ENCODE data around the gene ARID5A.
A peak's percentile ranks its signal among the peaks of the same experiment; 100 is the strongest.

ARID5A gene

GRCh38 chr2:96539215-96539920 is 2.8 kb downstream of the ARID5A start:
- peak overlapping the region; percentile 94 for H3K27ac Mint-ChIP-seq
- H3K27me3 Mint-ChIP-seq, result no peaks in the 10 kb centered on the region
- peak overlapping the region; percentile 100 for H3K4me3 Mint-ChIP-seq
- peaks cover 37% of the 10 kb centered on the region for H3K36me3 Mint-ChIP-seq
- peaks cover 61% of the 10 kb centered on the region for H3K4me1 Mint-ChIP-seq
- no peak for ATAC-seq
- no peaks in the 10 kb centered on the region for H3K9me3 Mint-ChIP-seq

DNA sequence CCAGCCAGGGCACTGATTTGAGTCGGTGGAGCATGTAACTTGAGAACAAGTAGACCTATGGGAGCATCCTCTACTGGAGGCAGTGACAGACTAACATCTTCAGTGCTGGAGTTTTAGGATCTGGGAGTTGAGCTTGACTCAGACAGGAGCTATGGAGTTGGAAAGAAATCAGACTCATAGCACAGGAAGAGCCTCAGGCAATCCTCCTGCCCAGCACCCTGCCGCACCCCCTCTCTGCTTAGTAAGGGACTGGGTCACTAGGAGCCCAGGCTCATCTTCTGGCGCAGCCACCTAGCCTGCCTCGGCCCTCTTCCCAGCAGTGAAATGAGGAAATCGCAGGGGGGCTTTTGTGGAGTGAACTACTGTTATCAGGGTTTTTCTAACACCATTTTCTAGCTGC is 3.6 kb downstream of the ARID5A start:
- peak overlapping the region; percentile 94 for H3K27ac Mint-ChIP-seq
- ATAC-seq, result no peak
- peaks cover 61% of the 10 kb centered on the region for H3K4me1 Mint-ChIP-seq
- no peaks in the 10 kb centered on the region for H3K27me3 Mint-ChIP-seq
- H3K9me3 Mint-ChIP-seq, result no peaks in the 10 kb centered on the region
- peaks cover 43% of the 10 kb centered on the region for H3K36me3 Mint-ChIP-seq
- H3K4me3 Mint-ChIP-seq, result peak overlapping the region; percentile 69

DNA sequence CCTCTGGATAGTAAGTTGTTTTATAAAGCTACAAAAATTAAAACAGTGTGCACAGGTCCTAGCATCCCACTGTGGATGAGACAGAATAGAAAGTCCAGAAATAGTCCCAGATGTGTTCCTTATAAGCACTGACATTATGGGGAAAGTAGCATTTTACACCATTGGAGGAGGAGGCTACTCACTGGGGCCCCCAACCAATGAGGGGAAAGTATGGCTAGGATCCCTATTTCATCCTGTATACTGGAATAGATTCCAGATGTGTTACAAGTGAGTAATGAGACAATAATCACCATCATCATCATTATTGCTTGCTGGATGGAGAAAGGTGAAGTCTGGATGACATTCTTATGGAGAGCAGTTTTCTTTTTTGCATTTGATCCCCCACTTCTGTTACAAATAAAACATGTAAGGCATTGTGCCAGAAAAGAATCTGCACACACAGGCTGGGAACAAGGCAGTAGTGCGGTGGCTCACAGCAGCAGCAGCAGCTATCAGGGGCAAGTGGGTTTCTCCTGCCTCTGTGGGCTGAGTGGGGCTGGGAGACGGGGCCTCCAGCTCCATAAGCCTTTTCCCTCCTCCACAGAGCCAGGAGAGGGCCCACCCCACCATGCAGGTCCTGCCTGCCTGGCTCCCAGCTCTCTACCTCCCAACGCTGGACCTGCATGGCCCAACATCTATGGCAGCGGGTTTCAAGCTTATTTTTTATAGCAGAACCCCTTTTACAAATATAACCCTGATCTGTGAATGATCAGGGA is 5.0 kb downstream of the ARID5A start:
- Mint-ChIP-seq H3K4me1 (peaks cover 56% of the 10 kb centered on the region), H3K27me3 (no peaks in the 10 kb centered on the region), H3K36me3 (peaks cover 51% of the 10 kb centered on the region), H3K9me3 (no peaks in the 10 kb centered on the region), H3K27ac (no peak overlapping the region), H3K4me3 (no peak overlapping the region)
- no peak for ATAC-seq

DNA sequence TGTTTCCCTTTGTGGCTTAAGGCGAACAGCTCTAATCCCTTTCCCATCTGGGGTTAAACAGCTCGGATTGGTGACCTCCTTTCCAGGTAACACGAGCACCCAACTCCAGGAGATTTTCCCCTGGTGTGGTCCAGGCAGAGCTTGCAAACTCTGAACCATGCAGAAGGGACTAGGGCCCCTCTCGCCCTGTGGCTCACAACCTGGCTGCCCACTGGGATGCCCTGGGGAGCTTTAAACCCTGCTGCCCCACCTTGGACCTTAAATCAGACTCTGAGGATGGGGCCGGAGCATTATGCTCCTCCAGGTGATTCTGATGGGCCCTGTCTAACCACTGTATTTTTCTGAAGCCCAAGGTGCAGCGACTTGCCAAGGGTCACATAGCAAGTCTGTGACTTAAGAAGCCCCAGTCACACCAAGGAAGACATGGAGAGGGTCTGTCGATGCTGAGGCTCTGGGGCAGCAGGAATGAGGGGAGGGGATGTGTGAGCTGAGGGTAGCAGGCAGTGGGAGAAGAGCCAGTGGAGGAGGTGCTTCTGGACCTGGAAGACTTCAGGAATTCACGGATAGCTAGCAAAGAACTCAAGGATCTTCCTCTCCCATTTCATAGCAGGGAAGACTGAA is 5.9 kb downstream of the ARID5A start:
- H3K4me3 Mint-ChIP-seq, result no peak overlapping the region
- no peak overlapping the region for H3K27ac Mint-ChIP-seq
- H3K36me3 Mint-ChIP-seq, result peaks cover 52% of the 10 kb centered on the region
- no peaks in the 10 kb centered on the region for H3K9me3 Mint-ChIP-seq
- peaks cover 61% of the 10 kb centered on the region for H3K4me1 Mint-ChIP-seq
- H3K27me3 Mint-ChIP-seq, result no peaks in the 10 kb centered on the region
- no peak for ATAC-seq

- Mint-ChIP-seq H3K9me3 (no peaks in the 10 kb centered on the region), H3K4me1 (peaks cover 32% of the 10 kb centered on the region), H3K27ac (no peak overlapping the region), H3K4me3 (no peak overlapping the region), H3K27me3 (no peaks in the 10 kb centered on the region), H3K36me3 (peaks cover 44% of the 10 kb centered on the region)
- ATAC-seq, result no peak
Observed at GRCh38 chr2:96546321-96546720, 9.8 kb downstream of the ARID5A start.

DNA sequence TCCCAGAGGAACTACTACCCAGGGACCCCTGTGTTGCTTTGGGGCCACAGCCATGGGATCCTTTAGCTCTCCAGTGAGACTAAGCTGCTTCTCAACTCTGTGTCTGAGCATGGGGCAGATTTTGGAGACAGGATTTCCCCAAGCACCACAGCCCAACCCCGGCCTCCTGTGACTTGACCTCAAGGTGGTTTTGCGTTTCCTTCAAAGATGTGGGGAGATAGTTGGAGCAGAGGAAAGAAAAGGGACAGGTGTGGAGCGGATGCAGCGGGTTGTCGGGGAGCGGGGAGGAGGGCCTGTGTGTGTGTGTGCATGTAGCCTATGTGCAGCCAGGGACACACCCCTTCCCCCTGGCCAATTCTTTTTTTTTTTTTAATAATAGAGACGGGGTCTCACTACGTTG is 10.2 kb downstream of the ARID5A start:
- no peak overlapping the region for H3K27ac Mint-ChIP-seq
- no peaks in the 10 kb centered on the region for H3K27me3 Mint-ChIP-seq
- no peak overlapping the region for H3K4me3 Mint-ChIP-seq
- peaks cover 46% of the 10 kb centered on the region for H3K36me3 Mint-ChIP-seq
- H3K4me1 Mint-ChIP-seq, result peaks cover 27% of the 10 kb centered on the region
- no peaks in the 10 kb centered on the region for H3K9me3 Mint-ChIP-seq
- ATAC-seq, result no peak

GRCh38 chr2:96547203-96547641 is 10.7 kb downstream of the ARID5A start:
- H3K27me3 Mint-ChIP-seq, result no peaks in the 10 kb centered on the region
- H3K9me3 Mint-ChIP-seq, result no peaks in the 10 kb centered on the region
- H3K36me3 Mint-ChIP-seq, result peaks cover 50% of the 10 kb centered on the region
- ATAC-seq, result no peak
- H3K4me3 Mint-ChIP-seq, result no peak overlapping the region
- H3K4me1 Mint-ChIP-seq, result peaks cover 23% of the 10 kb centered on the region
- H3K27ac Mint-ChIP-seq, result peak overlapping the region; percentile 9

DNA sequence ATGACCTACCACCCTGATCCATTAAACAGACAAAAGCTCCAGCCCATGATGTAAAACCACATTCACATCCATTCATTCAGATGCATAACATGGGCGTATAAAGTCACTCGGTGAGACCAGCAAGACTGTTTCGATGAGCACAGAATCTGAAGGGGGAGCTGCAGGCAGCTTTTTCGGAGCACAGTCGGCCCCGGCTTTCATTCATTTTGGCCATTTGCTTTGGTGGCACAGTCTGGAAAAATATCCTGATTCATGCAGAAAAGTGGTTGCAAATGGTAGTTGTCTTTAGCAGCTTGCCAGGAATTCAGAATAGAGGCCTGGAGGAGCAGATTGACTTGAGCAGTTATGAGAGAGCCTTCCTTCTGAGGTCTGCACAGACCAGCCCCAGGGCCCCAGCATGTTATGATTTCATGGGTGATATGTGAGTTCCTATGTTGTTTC is 11.2 kb downstream of the ARID5A start:
- no peaks in the 10 kb centered on the region for H3K9me3 Mint-ChIP-seq
- H3K27ac Mint-ChIP-seq, result peak overlapping the region; percentile 9
- peaks cover 48% of the 10 kb centered on the region for H3K36me3 Mint-ChIP-seq
- ATAC-seq, result no peak
- peaks cover 19% of the 10 kb centered on the region for H3K4me1 Mint-ChIP-seq
- no peak overlapping the region for H3K4me3 Mint-ChIP-seq
- no peaks in the 10 kb centered on the region for H3K27me3 Mint-ChIP-seq

GRCh38 chr2:96548558-96549465 is 12.3 kb downstream of the ARID5A start:
- Mint-ChIP-seq H3K4me3 (no peak overlapping the region), H3K27me3 (no peaks in the 10 kb centered on the region), H3K4me1 (peaks cover 28% of the 10 kb centered on the region), H3K9me3 (no peaks in the 10 kb centered on the region), H3K27ac (no peak overlapping the region), H3K36me3 (peaks cover 48% of the 10 kb centered on the region)
- no peak for ATAC-seq

DNA sequence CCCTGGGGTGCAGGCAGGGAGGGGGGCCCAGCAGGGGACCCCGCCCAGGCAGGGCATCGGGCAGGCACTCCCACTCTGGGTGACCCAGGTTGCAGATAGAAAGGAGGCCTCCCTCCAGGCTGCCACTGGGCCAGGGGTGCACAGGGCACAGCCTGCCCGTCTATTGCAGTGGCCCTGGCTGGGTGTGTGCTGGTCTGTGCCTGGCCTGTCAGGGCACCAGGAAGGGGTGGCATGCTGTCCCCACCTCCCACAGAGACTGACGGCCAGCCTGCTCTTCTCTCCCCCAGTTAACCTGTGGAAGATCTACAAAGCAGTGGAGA is 12.9 kb downstream of the ARID5A start:
- Mint-ChIP-seq H3K36me3 (peaks cover 42% of the 10 kb centered on the region), H3K27ac (no peak overlapping the region)

DNA sequence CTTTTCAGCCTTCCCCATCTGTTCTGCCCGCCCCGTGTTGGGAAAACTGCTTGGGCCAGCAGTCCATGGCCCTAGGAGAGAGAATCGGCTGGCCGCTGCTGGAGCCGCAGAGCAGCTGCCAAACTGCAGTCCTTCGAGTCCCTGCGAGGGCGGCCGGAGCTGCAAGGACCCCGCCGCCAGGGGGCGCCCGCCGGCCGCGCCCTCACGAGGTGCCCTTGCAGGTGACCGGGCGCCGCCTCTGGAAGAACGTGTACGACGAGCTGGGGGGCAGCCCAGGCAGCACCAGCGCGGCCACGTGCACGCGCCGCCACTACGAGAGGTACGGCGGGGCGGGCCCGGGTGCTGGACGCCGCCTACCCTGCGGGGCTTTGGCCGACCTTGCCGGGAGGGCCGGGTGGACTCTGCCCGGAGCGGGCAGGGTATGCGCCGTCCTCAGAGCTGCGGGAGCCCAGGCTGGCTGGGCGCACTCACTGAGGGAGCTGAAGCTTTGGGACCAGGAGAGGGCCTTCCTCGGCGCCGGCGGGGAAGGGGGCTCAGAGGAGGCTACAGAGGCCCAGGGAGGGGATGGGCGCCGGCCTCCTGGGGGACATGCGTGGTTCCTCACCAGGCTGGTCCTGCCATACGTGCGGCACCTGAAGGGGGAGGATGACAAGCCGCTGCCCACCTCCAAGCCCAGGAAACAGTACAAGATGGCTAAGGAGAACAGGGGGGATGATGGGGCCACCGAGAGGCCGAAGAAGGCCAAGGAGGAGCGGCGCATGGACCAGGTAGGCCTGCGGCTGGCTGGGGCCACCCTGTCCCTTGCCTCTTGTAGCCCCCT is 13.6 kb downstream of the ARID5A start:
- no peaks in the 10 kb centered on the region for H3K9me3 Mint-ChIP-seq
- peaks cover 42% of the 10 kb centered on the region for H3K4me1 Mint-ChIP-seq
- H3K36me3 Mint-ChIP-seq, result peaks cover 37% of the 10 kb centered on the region
- H3K4me3 Mint-ChIP-seq, result no peak overlapping the region
- no peaks in the 10 kb centered on the region for H3K27me3 Mint-ChIP-seq
- ATAC-seq, result no peak
- H3K27ac Mint-ChIP-seq, result no peak overlapping the region

More for the DNA sequence above, 12.9 kb downstream of the ARID5A start:
- Mint-ChIP-seq H3K4me1 (peaks cover 34% of the 10 kb centered on the region), H3K4me3 (no peak overlapping the region), H3K9me3 (no peaks in the 10 kb centered on the region), H3K27me3 (no peaks in the 10 kb centered on the region)
- ATAC-seq, result no peak

GRCh38 chr2:96550787-96551604 is 14.4 kb downstream of the ARID5A start:
- Mint-ChIP-seq H3K4me3 (no peak overlapping the region), H3K27me3 (no peaks in the 10 kb centered on the region), H3K36me3 (peaks cover 35% of the 10 kb centered on the region), H3K27ac (no peak overlapping the region), H3K9me3 (no peaks in the 10 kb centered on the region), H3K4me1 (peaks cover 41% of the 10 kb centered on the region)
- no peak for ATAC-seq

- peaks cover 40% of the 10 kb centered on the region for H3K4me1 Mint-ChIP-seq
- H3K36me3 Mint-ChIP-seq, result peaks cover 28% of the 10 kb centered on the region
- H3K27ac Mint-ChIP-seq, result no peak overlapping the region
- no peak for ATAC-seq
- H3K27me3 Mint-ChIP-seq, result no peaks in the 10 kb centered on the region
- H3K9me3 Mint-ChIP-seq, result peaks cover under 1% of the 10 kb centered on the region
- H3K4me3 Mint-ChIP-seq, result no peak overlapping the region
Observed at GRCh38 chr2:96551605-96552314, 15.2 kb downstream of the ARID5A start.

Measured in stimulated activated memory B cell treated with anti-CD40 and anti-IgM and Interleukin-4, amounts not matched to agents 10 μg/mL and 1 μg/mL and 100 μg/mL, for 72 hours (primary cell).